GM12878 (cell line): Measurements from ENCODE around the gene PELI2. TPM values are rescaled to one million over a fixed set of nuclear protein-coding genes. Genes with fewer than 3 reads are reported as not detected.

Experiments
- ATAC-seq: fragments of 200-7000 bp; cut with Tn5 transposase; 3 replicates; pipeline ENCODE4 v1.9.1; 2020; ENCODE audit warnings: mild to moderate bottlenecking, moderate library complexity
- BruUV-seq: library from RNA; stranded (reverse); fragments of 400-500 nt; replicated peaks from 2 replicates; lab custom pipeline; 2021; lab: Mats Ljungman, UMichigan
- CTCF ChIA-PET: fragments of 300-600 bp; sonication (Branson Sonifier 250); formaldehyde crosslinking; extraction: SDS; loops from one replicate; lab custom pipeline; 2021; ENCODE audit warnings: inconsistent platforms; lab: Yijun Ruan, JAX
- POLR2A ChIA-PET: fragments of 350-600 bp; formaldehyde crosslinking; extraction: SDS; loops from one replicate; lab custom pipeline; 2021; ENCODE audit warnings: inconsistent platforms; lab: Charles Lee
- RAD21 ChIA-PET: fragments of 300-600 bp; sonication (Branson Sonifier 250); formaldehyde crosslinking; loops from one replicate; lab custom pipeline; 2023; ENCODE audit warnings: antibody characterized with exemption; ENCODE audit not compliant: unreplicated experiment; lab: Charles Lee
- SMC1A ChIA-PET: fragments of 300-600 bp; sonication (Branson Sonifier 250); formaldehyde crosslinking; loops from one replicate; lab custom pipeline; 2023; ENCODE audit not compliant: unreplicated experiment, uncharacterized antibody; lab: Charles Lee
- DNase-seq: peaks from one replicate; pipeline ENCODE4 v3.0.0-alpha.2; 2011; ENCODE audit warnings: low read depth, low spot score
- FAIRE-seq: peaks from 3 replicates; lab custom pipeline; 2011; peaks lifted over from hg19 to GRCh38; lab: Jason Lieb, UNC
- H2AFZ ChIP-seq: 2 replicates; pipeline ENCODE4 v1.6.0; 2011; ENCODE audit warnings: low read depth, low read length, control low read depth; ENCODE audit not compliant: control insufficient read depth
- H3K27ac ChIP-seq: 2 replicates; pipeline ENCODE4 v1.5.1; 2011; ENCODE audit warnings: control low read depth; ENCODE audit not compliant: control insufficient read depth, insufficient read depth
- H3K27me3 ChIP-seq, 2 experiments: replicated peaks in 1 of 2; 2 replicates each; pipeline versions ENCODE4 v1.6.0 to v1.6.1; 2011; ENCODE audit warnings: low read length in 1 of 2; ENCODE audit not compliant: control insufficient read depth in 2 of 2, insufficient read depth in 2 of 2
- H3K36me3 ChIP-seq, 2 experiments: 2 replicates each; pipeline ENCODE4 v1.5.1; 2011; ENCODE audit warnings: low read length in 1 of 2; ENCODE audit not compliant: control insufficient read depth in 2 of 2, insufficient read depth in 2 of 2
- H3K4me1 ChIP-seq: 2 replicates; pipeline ENCODE4 v1.6.1; 2011; ENCODE audit warnings: mild to moderate bottlenecking, low read length, moderate library complexity, mixed read lengths; ENCODE audit not compliant: control insufficient read depth, insufficient read depth
- H3K4me2 ChIP-seq: 2 replicates; pipeline ENCODE4 v1.6.0; 2011; ENCODE audit warnings: control low read depth; ENCODE audit not compliant: control insufficient read depth, insufficient read depth
- H3K4me3 ChIP-seq: fragments of 200-600 bp; sonication (generic); 2 replicates; pipeline ENCODE4 v1.5.1; 2016
- H3K79me2 ChIP-seq: 2 replicates; pipeline ENCODE4 v1.6.0; 2011; ENCODE audit warnings: low read length; ENCODE audit not compliant: control insufficient read depth, insufficient read depth
- H3K9ac ChIP-seq: 2 replicates; pipeline ENCODE4 v1.8.0; 2011; ENCODE audit warnings: low read length, control low read depth, mixed read lengths; ENCODE audit not compliant: control insufficient read depth, insufficient read depth
- H3K9me3 ChIP-seq: replicated peaks from 3 replicates; pipeline ENCODE4 v1.5.1; 2011; ENCODE audit warnings: mild to moderate bottlenecking, low read length; ENCODE audit not compliant: control insufficient read depth, insufficient read depth
- H4K20me1 ChIP-seq: 2 replicates; pipeline ENCODE4 v1.6.0; 2011; ENCODE audit not compliant: control insufficient read depth, insufficient read depth
- BACH1 ChIP-seq: fragments of 450-650 bp; IDR thresholded peaks from 2 replicates; pipeline ENCODE4 v1.6.1; 2017; ENCODE audit warnings: mild to moderate bottlenecking, borderline replicate concordance
- CBX3 ChIP-seq: fragments of 200-600 bp; sonication (generic); IDR thresholded peaks from 2 replicates; pipeline ENCODE4 v1.6.1; 2016; ENCODE audit warnings: low read depth, borderline replicate concordance
- CUX1 ChIP-seq: IDR thresholded peaks from 2 replicates; pipeline ENCODE4 v1.6.1; 2012; ENCODE audit warnings: improper control_type of control experiment, low read depth, low read length; ENCODE audit not compliant: insufficient replicate concordance
- EED ChIP-seq: sonication (generic); IDR thresholded peaks from 2 replicates; pipeline ENCODE4 v1.6.1; 2016; ENCODE audit warnings: antibody characterized with exemption, low read depth
- EP300 ChIP-seq, 2 experiments: fragments of 150-350 bp in 1 of 2; IDR thresholded peaks; 2 replicates each; pipeline ENCODE4 v1.6.1; 2011 to 2012; ENCODE audit warnings: low read depth in 2 of 2, low read length in 2 of 2, borderline replicate concordance in 1 of 2, improper control_type of control experiment in 1 of 2, inconsistent platforms in 1 of 2; ENCODE audit not compliant: control insufficient read depth in 1 of 2
- IRF4 ChIP-seq: IDR thresholded peaks from 2 replicates; pipeline ENCODE4 v1.6.1; 2011; ENCODE audit warnings: low read depth, low read length
- NRF1 ChIP-seq: conservative IDR thresholded peaks from 2 replicates; pipeline ENCODE4 v1.6.1; 2011; ENCODE audit warnings: mild to moderate bottlenecking, low read depth, low read length, improper control_type of control experiment
- TCF12 ChIP-seq: IDR thresholded peaks from 2 replicates; pipeline ENCODE4 v1.6.1; 2011; ENCODE audit warnings: low read depth, mild to moderate bottlenecking, low read length
- ZBTB33 ChIP-seq: fragments of 450-650 bp; IDR thresholded peaks from 2 replicates; pipeline ENCODE4 v1.6.1; 2017; ENCODE audit warnings: mild to moderate bottlenecking
- ZNF274 ChIP-seq: IDR thresholded peaks from one replicate; pipeline ENCODE4 v1.8.0; 2011; ENCODE audit not compliant: insufficient read length, insufficient read depth
- WGBS: methylation state at CpG from one replicate; pipeline ENCODE4 v1.1.6; 2016; ENCODE audit warnings: low lambda C conversion rate; ENCODE audit not compliant: insufficient replicate concordance, insufficient coverage; ENCODE audit errors: missing lambda C conversion rate; 5-methylcytosine and 5-hydroxymethylcytosine counted together
- in situ Hi-C: fragments of 300-500 bp; cut with MboI; formaldehyde crosslinking; loops from 9 replicates; pipeline ENCODE4 v1.14.3; 2018; ENCODE audit warnings: mixed read lengths
- intact Hi-C: fragments of 100-400 bp; cut with micrococcal nuclease; formaldehyde crosslinking; loops from one replicate; pipeline ENCODE4 v1.14.2; 2022; ENCODE audit not compliant: unreplicated experiment
- polyA plus RNA-seq, 11 experiments: library from polyadenylated mRNA; depleted of rRNA in 4 of 11; unstranded in 6 of 11; stranded (reverse) in 5 of 11; fragments of >200 nt; fragmentation: Nextera tagmentation in 4 of 11; fragmentation: Illumina TruSeq in 1 of 11; extraction: Ambion mirVana in 4 of 11; extraction: Trizol in 1 of 11; gene quantifications; 1 replicate in 1 of 11; 2 replicates in 10 of 11; pipeline versions ENCODE4 v1.2.1 to v1.2.3, GENCODE V29; 2011 to 2016; ENCODE audit warnings: inconsistent platforms in 2 of 11, missing spikeins in 2 of 11, low read depth in 1 of 11
- total RNA-seq, 4 experiments: library from RNA; depleted of rRNA in 3 of 4; stranded (reverse); fragments of >200 nt in 3 of 4; fragmentation: Illumina TruSeq in 1 of 4; extraction: Trizol in 1 of 4; gene quantifications; 2 replicates each; pipeline versions ENCODE4 v1.2.1 to v1.2.3, GENCODE V29; 2013 to 2021
- TF ChIP-seq, protein P1 (sequence below): fragments of 450-650 bp; IDR thresholded peaks from 2 replicates; pipeline ENCODE4 v1.6.1; 2018; ENCODE audit warnings: borderline replicate concordance, mild to moderate bottlenecking; ENCODE audit not compliant: partially characterized antibody
- TF ChIP-seq, protein P2 (sequence below): IDR thresholded peaks from 2 replicates; pipeline ENCODE4 v1.6.1; 2011; ENCODE audit warnings: low read depth, mild to moderate bottlenecking, low read length, moderate library complexity, borderline replicate concordance; ENCODE audit errors: extremely low read depth

PELI2 gene
- total and polyA plus RNA-seq, 10 of the 15 experiments (the other 5 are each of a cell fraction or from before 2014, with no cell fraction given): under 0.01 to 0.10 (median 0.01) TPM; not detected in 3

DNA sequence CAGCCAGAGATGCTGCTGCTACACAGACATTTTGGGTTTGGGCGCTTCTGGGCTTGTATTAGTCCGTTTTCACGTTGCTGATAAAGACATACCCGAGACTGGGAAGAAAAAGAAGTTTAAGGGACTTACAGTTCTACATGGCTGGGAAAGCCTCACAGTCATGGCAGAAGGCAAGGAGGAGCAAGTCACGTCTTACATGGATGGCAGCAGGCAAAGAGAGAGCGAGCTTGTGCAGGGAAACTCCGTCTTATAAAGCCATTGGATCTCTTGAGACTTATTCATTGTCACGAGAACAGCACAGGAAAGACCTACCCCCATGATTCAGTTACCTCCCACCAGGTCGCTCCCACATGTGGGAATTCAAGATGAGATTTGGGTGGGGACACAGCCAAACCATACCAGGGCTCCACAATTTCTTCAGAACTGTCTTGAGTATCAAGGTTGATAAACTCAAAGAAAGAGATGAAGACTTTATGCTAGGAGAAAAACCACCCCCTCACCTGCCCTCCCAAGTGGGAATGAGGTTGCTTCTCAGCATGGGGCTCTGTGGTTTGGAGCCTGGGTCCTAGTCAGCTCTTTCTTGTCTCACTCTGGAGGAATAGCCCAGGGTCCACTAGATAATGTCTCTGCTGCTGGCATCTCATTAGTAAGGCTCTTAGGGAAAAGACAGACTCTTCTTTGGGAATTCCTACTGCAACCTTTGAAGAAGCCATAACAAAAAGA is 200.3 kb downstream of the PELI2 start:
- no peak for DNase-seq
- Histone ChIP-seq H3K79me2 (no peaks in the 10 kb centered on the region), H3K9me3 (no peaks in the 10 kb centered on the region), H3K4me2 (no peak overlapping the region), H3K36me3 (no peaks in the 10 kb centered on the region), H3K27ac (no peak overlapping the region), H3K4me1 (no peaks in the 10 kb centered on the region), H4K20me1 (no peaks in the 10 kb centered on the region), H3K27me3 (no peaks in the 10 kb centered on the region), H2AFZ (no peak overlapping the region), H3K4me3 (no peak overlapping the region), H3K9ac (no peak overlapping the region)
- no peak for FAIRE-seq
- CTCF ChIA-PET: no interaction called here
- POLR2A ChIA-PET: no interaction called here
- RAD21 ChIA-PET: no interaction called here
- in situ Hi-C loops (no loop called here), intact Hi-C loops (no loop called here)
- ATAC-seq: no peak
- SMC1A ChIA-PET: no interaction called here
- 11% methylated on average over 9 of the region's 9 CpGs for WGBS
- BruUV-seq: no TSS peak
- TF ChIP-seq CUX1 (no peak), NRF1 (no peak), ZNF274 (no peak), CBX3 (no peak), EP300 (IDR thresholded peaks at IDR 0.05; ENCODE audit: borderline replicate concordance in 1 of 2, control insufficient read depth in 1 of 2, low read depth in 2 of 2, low read length in 2 of 2) (no peak), BACH1 (no peak), IRF4 (no peak), EED (no peak), TCF12 (no peak), ZBTB33 (no peak)
- TF ChIP-seq, protein P1, sequence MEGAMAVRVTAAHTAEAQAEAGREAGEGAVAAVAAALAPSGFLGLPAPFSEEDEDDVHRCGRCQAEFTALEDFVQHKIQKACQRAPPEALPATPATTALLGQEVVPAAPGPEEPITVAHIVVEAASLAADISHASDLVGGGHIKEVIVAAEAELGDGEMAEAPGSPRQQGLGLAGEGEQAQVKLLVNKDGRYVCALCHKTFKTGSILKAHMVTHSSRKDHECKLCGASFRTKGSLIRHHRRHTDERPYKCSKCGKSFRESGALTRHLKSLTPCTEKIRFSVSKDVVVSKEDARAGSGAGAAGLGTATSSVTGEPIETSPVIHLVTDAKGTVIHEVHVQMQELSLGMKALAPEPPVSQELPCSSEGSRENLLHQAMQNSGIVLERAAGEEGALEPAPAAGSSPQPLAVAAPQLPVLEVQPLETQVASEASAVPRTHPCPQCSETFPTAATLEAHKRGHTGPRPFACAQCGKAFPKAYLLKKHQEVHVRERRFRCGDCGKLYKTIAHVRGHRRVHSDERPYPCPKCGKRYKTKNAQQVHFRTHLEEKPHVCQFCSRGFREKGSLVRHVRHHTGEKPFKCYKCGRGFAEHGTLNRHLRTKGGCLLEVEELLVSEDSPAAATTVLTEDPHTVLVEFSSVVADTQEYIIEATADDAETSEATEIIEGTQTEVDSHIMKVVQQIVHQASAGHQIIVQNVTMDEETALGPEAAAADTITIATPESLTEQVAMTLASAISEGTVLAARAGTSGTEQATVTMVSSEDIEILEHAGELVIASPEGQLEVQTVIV: no peak
- TF ChIP-seq, protein P2, sequence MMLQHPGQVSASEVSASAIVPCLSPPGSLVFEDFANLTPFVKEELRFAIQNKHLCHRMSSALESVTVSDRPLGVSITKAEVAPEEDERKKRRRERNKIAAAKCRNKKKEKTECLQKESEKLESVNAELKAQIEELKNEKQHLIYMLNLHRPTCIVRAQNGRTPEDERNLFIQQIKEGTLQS: no peak
